Coronary artery (tissue), 2 donors: ENCODE data around the gene PDZD11.
"Not testable (repeated sequence)": the region's sequence is repeated elsewhere in the genome, so short reads cannot be mapped to it uniquely, and the experiment has no call there.

ENCODE experiments used
- DNase-seq: peaks from one replicate; pipeline ENCODE4 v3.0.0-alpha.2; 2017; ENCODE audit warnings: low spot score
- H3K27ac ChIP-seq, 2 donors: fragments of 200-600 bp; sonication (generic); one replicate each; pipeline ENCODE4 v1.5.1; 2016 to 2019
- H3K4me3 ChIP-seq: fragments of 200-600 bp; sonication (generic); 2 replicates; pipeline ENCODE4 v1.5.1; 2016; ENCODE audit warnings: mild to moderate bottlenecking, moderate library complexity
- CTCF ChIP-seq: fragments of 200-600 bp; sonication (generic); IDR thresholded peaks from one replicate; pipeline ENCODE4 v1.5.1; 2019; ENCODE audit warnings: antibody characterized with exemption

Gene PDZD11

GRCh38 chrX:70244881-70245280, 44.8 kb downstream of the PDZD11 start:
- no peak for DNase-seq
- no peak for TF ChIP-seq CTCF
- H3K4me3 ChIP-seq: no peak overlapping the region
- no peak overlapping the region for H3K27ac ChIP-seq

- not testable (repeated sequence) for DNase-seq, H3K4me3 ChIP-seq, H3K27ac ChIP-seq
Measured at GRCh38 chrX:70243601-70244000, 46.1 kb downstream of the PDZD11 start.

- H3K27ac ChIP-seq: no peak overlapping the region
- TF ChIP-seq CTCF: no peak
- no peak overlapping the region for H3K4me3 ChIP-seq
- no peak for DNase-seq
Measured at GRCh38 chrX:70241501-70241900, 48.2 kb downstream of the PDZD11 start.

GRCh38 chrX:70240751-70241150, 49.0 kb downstream of the PDZD11 start:
- TF ChIP-seq CTCF: no peak
- no peak for DNase-seq

More at GRCh38 chrX:70240751-70241150, 49.0 kb downstream of the PDZD11 start:
- no peak overlapping the region for H3K27ac ChIP-seq
- H3K4me3 ChIP-seq: no peak overlapping the region
